Measurements from ENCODE around the gene DAG1.
A peak's percentile ranks its signal among the peaks of the same experiment; 100 is the strongest.

DAG1 gene

GRCh38 chr3:49563766-49564165, 93.7 kb downstream of the DAG1 start:
- TF ChIP-seq CTCF (IDR thresholded peaks at IDR 0.05; ENCODE audit: borderline replicate concordance, insufficient read depth, low read depth, low read length): no peak
- H3K4me3 ChIP-seq (ENCODE audit: low read depth, low read length): no peak overlapping the region

- 0 out of 2 replicates have a peak, but pooled peaks have one; percentile 28 for TF ChIP-seq CTCF (IDR thresholded peaks at IDR 0.05; ENCODE audit: borderline replicate concordance, insufficient read depth, low read depth, low read length)
- no peak overlapping the region for H3K4me3 ChIP-seq (ENCODE audit: low read depth, low read length)
Measured at GRCh38 chr3:49566312-49566711, 96.2 kb downstream of the DAG1 start.

- no peak for TF ChIP-seq CTCF (IDR thresholded peaks at IDR 0.05; ENCODE audit: borderline replicate concordance, insufficient read depth, low read depth, low read length)
- no peak overlapping the region for H3K4me3 ChIP-seq (ENCODE audit: low read depth, low read length)
Measured at GRCh38 chr3:49567406-49567805, 97.3 kb downstream of the DAG1 start.

GRCh38 chr3:49568965-49569364, 98.9 kb downstream of the DAG1 start:
- TF ChIP-seq CTCF (IDR thresholded peaks at IDR 0.05; ENCODE audit: borderline replicate concordance, insufficient read depth, low read depth, low read length): no peak
- H3K4me3 ChIP-seq (ENCODE audit: low read depth, low read length): no peak overlapping the region

GRCh38 chr3:49570028-49570654, 100.1 kb downstream of the DAG1 start:
- TF ChIP-seq CTCF (IDR thresholded peaks at IDR 0.05; ENCODE audit: borderline replicate concordance, insufficient read depth, low read depth, low read length): no peak
- no peak overlapping the region for H3K4me3 ChIP-seq (ENCODE audit: low read depth, low read length)

GRCh38 chr3:49582177-49582576, 112.1 kb downstream of the DAG1 start:
- no peak overlapping the region for H3K4me3 ChIP-seq (ENCODE audit: low read depth, low read length)
- no peak for TF ChIP-seq CTCF (IDR thresholded peaks at IDR 0.05; ENCODE audit: borderline replicate concordance, insufficient read depth, low read depth, low read length)

Measured in GM12875 (cell line).